ENCODE results near the gene EDC4. TPM values are rescaled to one million over a fixed set of nuclear protein-coding genes. Genes with fewer than 3 reads are reported as not detected.

EDC4 gene
- total and polyA plus RNA-seq, 2 experiments from 2014 or later, result 46.3 to 59.0 TPM

DNA sequence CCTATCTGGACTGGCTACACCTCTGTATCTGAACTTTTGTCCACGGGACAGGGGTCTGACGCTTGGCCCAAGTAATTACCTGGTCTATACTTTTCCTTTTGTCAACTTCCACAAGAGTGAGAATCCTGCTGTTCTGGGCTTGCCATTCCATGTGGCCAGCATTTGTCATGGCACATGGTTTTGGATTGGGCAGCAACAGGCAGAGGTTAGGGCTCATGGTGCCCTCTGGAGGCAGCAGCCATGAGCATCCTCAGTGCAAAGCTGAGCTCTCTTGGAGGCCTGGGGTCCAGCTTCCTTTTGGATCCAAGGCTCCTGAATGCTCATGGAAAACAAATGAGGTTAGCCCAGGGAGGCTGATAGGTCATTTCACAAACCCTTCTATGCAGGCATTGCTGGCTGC is 7.5 kb upstream of the EDC4 start:
- H3K9me3 ChIP-seq (ENCODE audit: low read depth), result no peaks in the 10 kb centered on the region
- H3K79me2 ChIP-seq, result peaks cover 72% of the 10 kb centered on the region
- TF ChIP-seq EZH2phosphoT487 (IDR thresholded peaks at IDR 0.05; ENCODE audit: low read depth, severe bottlenecking, unreplicated experiment) (no peak), CTCF (IDR thresholded peaks at IDR 0.05; ENCODE audit: poor library complexity) (peak; percentile 36)

GRCh38 chr16:67868290-67868689 is 4.6 kb upstream of the EDC4 start:
- no peak for DNase-seq (ENCODE audit: low spot score)
- Histone ChIP-seq H3K79me2 (peaks cover 46% of the 10 kb centered on the region), H3K4me1 (ENCODE audit: insufficient read depth) (no peaks in the 10 kb centered on the region), H3K9me2 (replicated peaks; ENCODE audit: insufficient read depth) (no peaks in the 10 kb centered on the region), H4K20me1 (ENCODE audit: insufficient read depth, poor library complexity, severe bottlenecking) (peaks cover 13% of the 10 kb centered on the region), H3K27me3 (no peaks in the 10 kb centered on the region), H3K9me3 (ENCODE audit: low read depth) (no peaks in the 10 kb centered on the region), H3K36me3 (replicated peaks; ENCODE audit: insufficient read depth, low read depth) (no peaks in the 10 kb centered on the region), H2AFZ (no peak overlapping the region), H3K27ac (no peak overlapping the region), H3K4me3 (no peak overlapping the region), H3K4me2 (no peak overlapping the region)
- TF ChIP-seq EZH2 (IDR thresholded peaks at IDR 0.05; ENCODE audit: borderline replicate concordance), result no peak
- TF ChIP-seq EZH2phosphoT487 (IDR thresholded peaks at IDR 0.05; ENCODE audit: low read depth, severe bottlenecking, unreplicated experiment), result no peak
- no peak for TF ChIP-seq CTCF (IDR thresholded peaks at IDR 0.05; ENCODE audit: poor library complexity)
- 95% methylated on average over 6 of the region's 6 CpGs for WGBS (ENCODE audit: low lambda C conversion rate, missing lambda C conversion rate)

More for the DNA sequence above, 7.5 kb upstream of the EDC4 start:
- Histone ChIP-seq H4K20me1 (ENCODE audit: insufficient read depth, poor library complexity, severe bottlenecking) (peaks cover 43% of the 10 kb centered on the region), H3K4me1 (ENCODE audit: insufficient read depth) (peaks cover 3% of the 10 kb centered on the region), H3K36me3 (replicated peaks; ENCODE audit: insufficient read depth, low read depth) (no peaks in the 10 kb centered on the region), H2AFZ (no peak overlapping the region), H3K27ac (no peak overlapping the region), H3K4me3 (no peak overlapping the region), H3K4me2 (no peak overlapping the region), H3K27me3 (no peaks in the 10 kb centered on the region), H3K9me2 (replicated peaks; ENCODE audit: insufficient read depth) (no peaks in the 10 kb centered on the region)
- DNase-seq (ENCODE audit: low spot score), result no peak
- 100% methylated on average over 2 of the region's 2 CpGs for WGBS (ENCODE audit: low lambda C conversion rate, missing lambda C conversion rate)

DNA sequence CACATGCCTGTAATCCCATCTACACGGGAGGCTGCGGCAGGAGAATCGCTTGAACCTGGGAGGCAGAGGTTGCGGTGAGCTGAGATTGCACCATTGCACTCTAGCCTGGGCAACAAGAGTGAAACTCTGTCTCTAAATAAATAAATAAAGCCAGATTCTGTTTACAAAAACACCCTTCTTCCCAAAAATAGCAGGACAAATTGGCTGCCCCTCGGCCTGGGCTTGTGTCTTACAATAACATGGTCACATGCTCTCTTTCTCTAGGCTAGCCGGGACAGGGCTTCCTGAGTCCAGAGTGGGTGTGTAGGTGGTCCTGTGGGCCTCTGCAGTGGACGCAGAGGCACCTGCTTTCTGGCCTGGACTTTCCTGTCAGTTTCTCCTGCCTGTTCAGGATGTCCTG is 3.2 kb upstream of the EDC4 start:
- H3K36me3 ChIP-seq (replicated peaks; ENCODE audit: insufficient read depth, low read depth), result no peaks in the 10 kb centered on the region
- 93% methylated on average over 7 of the region's 7 CpGs for WGBS (ENCODE audit: low lambda C conversion rate, missing lambda C conversion rate)
- no peak overlapping the region for H3K4me3 ChIP-seq
- no peak overlapping the region for H2AFZ ChIP-seq
- TF ChIP-seq EZH2 (IDR thresholded peaks at IDR 0.05; ENCODE audit: borderline replicate concordance) (no peak), EZH2phosphoT487 (IDR thresholded peaks at IDR 0.05; ENCODE audit: low read depth, severe bottlenecking, unreplicated experiment) (no peak), CTCF (IDR thresholded peaks at IDR 0.05; ENCODE audit: poor library complexity) (no peak)
- no peaks in the 10 kb centered on the region for H3K9me2 ChIP-seq (replicated peaks; ENCODE audit: insufficient read depth)
- H3K9me3 ChIP-seq (ENCODE audit: low read depth), result no peaks in the 10 kb centered on the region
- H3K4me2 ChIP-seq, result no peak overlapping the region
- peaks cover 14% of the 10 kb centered on the region for H4K20me1 ChIP-seq (ENCODE audit: insufficient read depth, poor library complexity, severe bottlenecking)
- no peak overlapping the region for H3K27ac ChIP-seq
- H3K27me3 ChIP-seq, result no peaks in the 10 kb centered on the region
- H3K4me1 ChIP-seq (ENCODE audit: insufficient read depth), result peaks cover 7% of the 10 kb centered on the region
- DNase-seq (ENCODE audit: low spot score), result no peak
- peaks cover 47% of the 10 kb centered on the region for H3K79me2 ChIP-seq

DNA sequence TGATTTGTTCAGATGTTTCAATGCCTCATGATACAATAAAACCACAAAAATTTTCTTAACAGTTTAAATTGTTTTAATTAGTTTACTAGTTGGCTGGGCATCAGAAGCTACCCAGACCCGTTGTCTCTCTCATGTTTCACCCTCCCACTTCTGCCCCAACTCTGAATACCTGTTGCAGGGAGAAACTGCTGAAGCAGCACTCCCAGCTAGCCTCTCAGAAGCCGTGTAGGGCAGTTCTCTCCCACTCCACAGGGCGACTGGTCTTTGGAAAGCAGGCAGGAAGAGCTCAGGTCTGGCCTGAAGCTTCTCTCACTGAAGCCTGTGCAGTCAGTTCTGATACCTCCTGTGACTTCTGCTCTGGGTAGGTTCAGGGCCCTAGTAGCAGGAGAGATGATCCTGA is 1.6 kb upstream of the EDC4 start:
- Histone ChIP-seq H3K36me3 (replicated peaks; ENCODE audit: insufficient read depth, low read depth) (no peaks in the 10 kb centered on the region), H4K20me1 (ENCODE audit: insufficient read depth, poor library complexity, severe bottlenecking) (peaks cover 21% of the 10 kb centered on the region)
- WGBS (ENCODE audit: low lambda C conversion rate, missing lambda C conversion rate), result 79% methylated on average over 3 of the region's 3 CpGs

More for the DNA sequence above, 1.6 kb upstream of the EDC4 start:
- H3K4me2 ChIP-seq, result no peak overlapping the region
- no peak for DNase-seq (ENCODE audit: low spot score)
- no peak overlapping the region for H2AFZ ChIP-seq
- H3K4me1 ChIP-seq (ENCODE audit: insufficient read depth), result peaks cover 10% of the 10 kb centered on the region
- no peak overlapping the region for H3K27ac ChIP-seq
- H3K4me3 ChIP-seq, result no peak overlapping the region
- H3K9me3 ChIP-seq (ENCODE audit: low read depth), result no peaks in the 10 kb centered on the region
- no peaks in the 10 kb centered on the region for H3K27me3 ChIP-seq
- TF ChIP-seq EZH2 (IDR thresholded peaks at IDR 0.05; ENCODE audit: borderline replicate concordance) (no peak), CTCF (IDR thresholded peaks at IDR 0.05; ENCODE audit: poor library complexity) (no peak), EZH2phosphoT487 (IDR thresholded peaks at IDR 0.05; ENCODE audit: low read depth, severe bottlenecking, unreplicated experiment) (no peak)
- no peaks in the 10 kb centered on the region for H3K9me2 ChIP-seq (replicated peaks; ENCODE audit: insufficient read depth)
- H3K79me2 ChIP-seq, result peaks cover 50% of the 10 kb centered on the region

Measured in hepatocyte (in vitro differentiated cells).